ENCODE results near the gene RASGRP4.
A peak's percentile ranks its signal among the peaks of the same experiment; 100 is the strongest.

Gene RASGRP4

DNA sequence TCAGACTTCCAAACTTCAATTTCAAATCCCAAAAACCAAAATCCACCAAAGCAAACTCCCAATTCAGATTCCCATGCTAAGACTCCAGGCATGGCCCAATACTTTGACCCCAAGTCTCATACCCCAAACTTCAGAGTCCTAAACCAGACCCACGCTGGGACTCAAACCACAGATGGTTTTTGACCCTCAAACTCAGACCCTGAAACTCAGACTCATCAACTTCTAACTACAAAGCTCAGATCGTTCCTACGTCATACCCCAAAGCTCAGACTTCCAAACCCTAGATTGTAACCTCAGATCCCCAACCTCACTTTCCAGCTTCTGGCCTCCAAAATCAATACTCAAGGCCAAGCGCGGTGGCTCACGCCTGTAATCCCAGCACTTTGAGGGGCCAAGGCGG is 19.3 kb upstream of the RASGRP4 start:
- DNase-seq = no peak

DNA sequence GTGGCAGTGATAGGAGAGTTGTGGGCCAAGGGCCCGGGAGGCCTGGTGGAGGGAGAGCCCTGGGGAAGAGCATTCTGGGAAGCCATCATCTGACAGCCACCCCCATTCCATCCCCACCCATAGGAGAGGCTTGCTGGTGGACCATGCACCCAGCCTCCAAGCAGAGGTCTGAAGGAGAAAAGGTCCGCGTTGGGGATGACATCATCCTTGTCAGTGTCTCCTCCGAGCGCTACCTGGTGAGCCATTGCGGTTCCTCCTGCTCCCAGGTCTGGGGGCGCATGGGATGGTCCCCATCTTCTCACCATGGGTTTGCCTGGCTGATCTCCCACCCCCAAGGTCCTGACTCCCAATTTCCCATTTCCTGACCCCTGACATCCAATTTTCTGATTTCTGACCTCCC is 18.0 kb upstream of the RASGRP4 start:
- DNase-seq = no peak

DNA sequence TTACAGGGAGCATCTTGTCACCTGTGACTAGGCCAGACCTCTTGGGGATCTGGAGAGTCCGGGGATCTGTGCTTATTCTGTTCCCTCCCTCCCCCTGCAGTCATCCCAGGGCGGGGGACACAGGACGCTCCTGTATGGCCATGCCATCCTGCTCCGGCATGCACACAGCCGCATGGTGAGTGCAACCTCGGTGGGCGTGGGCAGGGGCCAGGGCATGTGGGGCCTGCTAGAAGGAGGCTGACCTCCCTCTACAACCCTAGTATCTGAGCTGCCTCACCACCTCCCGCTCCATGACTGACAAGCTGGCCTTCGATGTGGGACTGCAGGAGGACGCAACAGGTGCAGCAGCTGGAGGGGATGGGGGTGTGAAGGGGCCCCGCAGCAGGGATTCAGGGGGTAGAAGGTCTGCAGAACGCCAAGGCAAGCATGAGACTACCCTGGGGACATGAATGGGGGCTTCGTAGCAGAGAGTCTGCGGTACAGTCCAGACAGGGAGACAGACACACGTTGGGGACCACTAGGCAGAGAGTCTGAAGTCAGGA is 17.5 kb upstream of the RASGRP4 start:
- DNase-seq = no peak

DNA sequence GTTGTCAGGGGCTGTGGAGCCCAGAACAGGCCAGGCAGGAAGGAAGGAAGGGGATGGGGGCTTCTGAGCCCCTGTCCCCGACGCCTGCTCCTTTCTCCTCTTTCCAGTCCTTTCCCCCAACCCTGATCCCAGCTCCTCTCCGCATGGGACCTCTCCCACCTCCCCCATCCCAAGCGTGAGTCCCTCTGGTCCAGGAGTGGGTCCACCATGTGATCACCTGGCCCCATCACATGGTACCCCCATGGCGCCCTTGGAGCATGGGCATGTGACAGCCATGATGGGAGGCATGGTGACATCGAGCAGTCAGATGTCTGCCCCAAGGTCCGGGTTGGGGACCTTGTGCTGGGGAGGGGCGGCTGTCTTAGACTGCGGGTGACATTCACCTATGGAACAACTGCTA is 16.7 kb upstream of the RASGRP4 start:
- DNase-seq = no peak

DNA sequence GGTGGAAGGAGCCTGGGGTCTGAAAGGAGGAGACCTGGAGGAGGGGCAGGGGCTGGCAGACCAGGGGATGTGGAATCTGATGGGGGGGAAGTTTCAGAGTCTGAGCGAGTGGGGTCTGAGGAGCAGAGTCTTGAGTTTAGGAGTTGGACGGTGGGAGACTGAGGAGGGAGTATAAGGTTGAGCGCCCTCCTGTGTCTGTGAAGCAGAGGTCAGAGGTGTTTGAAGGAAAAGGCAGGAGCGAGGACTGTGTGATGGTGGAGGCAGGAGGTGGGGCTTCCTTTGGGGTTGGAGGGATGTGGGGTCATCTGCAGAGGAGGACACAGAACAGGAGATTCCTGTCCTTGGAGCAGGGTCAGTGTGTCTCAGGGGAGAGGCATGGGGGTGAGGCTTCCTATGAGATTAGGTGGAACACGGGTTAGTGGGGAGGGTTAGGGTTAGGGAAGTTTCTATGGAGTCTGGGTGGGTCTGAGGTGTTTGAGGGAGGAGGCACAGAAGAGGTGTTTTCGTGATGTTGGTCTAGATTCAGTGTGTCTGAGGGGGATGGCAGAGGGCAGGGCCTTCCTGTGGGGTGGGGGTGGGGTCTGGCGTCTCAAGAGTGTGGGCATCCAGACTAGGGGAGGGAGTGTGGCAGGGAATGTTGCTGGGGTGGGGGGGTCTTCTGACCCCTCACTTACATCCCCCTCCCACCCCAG is 15.8 kb upstream of the RASGRP4 start:
- no peak for DNase-seq

DNA sequence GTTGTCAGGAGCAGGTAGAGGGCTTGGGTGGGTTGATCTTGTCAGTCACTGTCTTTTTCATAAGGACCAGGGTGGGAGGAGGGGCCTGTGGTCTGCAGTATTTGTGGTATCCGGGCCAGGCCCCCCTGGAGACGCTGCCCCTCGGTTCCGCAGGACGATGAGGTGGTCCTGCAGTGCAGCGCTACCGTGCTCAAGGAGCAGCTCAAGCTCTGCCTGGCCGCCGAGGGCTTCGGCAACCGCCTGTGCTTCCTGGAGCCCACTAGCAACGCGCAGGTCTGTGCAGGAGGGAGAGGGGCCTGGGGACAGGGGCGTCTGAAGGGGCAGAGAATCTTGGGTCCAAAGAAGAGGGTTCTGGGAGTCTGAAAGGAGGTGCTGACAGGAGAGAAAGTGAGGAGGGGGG is 14.6 kb upstream of the RASGRP4 start:
- no peak for DNase-seq

DNA sequence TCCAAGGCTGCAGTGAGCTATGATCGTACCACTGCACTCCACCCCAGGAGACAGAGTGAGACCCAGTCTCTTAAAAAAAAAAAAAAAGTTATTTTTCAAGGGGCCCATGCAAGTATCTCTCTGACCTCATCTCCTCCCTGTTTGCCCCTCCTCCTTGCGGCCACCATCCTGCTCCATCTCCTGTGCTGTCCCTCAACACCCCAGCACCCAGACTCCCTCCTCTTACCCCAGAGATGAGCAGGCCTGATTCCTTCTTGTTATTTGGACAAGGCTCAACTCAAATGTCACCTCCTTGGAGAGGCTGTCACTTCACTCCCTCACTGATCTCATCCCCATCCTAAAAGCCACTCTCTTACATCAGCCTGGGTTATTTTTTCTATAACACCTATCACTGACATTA is 11.9 kb upstream of the RASGRP4 start:
- DNase-seq = no peak

DNA sequence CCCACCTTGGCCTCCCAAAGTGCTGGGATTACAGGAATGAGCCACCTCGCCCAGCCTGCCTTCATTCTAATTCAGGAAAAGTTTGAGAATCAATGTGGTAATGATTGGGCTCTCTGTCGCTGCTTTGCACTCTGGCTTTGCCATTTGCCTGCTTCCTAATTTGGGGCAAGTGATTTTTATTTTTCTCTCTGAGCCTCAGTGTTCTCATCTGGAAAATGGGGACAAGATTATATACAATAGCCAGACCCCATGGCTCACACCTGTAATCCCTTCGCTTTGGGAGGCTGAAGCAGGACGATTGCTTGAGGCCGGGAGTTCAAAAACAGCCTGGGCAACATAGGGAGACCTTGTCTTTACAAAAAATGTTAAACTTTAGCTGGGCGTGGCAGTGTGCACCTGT is 11.3 kb upstream of the RASGRP4 start:
- no peak for DNase-seq

DNA sequence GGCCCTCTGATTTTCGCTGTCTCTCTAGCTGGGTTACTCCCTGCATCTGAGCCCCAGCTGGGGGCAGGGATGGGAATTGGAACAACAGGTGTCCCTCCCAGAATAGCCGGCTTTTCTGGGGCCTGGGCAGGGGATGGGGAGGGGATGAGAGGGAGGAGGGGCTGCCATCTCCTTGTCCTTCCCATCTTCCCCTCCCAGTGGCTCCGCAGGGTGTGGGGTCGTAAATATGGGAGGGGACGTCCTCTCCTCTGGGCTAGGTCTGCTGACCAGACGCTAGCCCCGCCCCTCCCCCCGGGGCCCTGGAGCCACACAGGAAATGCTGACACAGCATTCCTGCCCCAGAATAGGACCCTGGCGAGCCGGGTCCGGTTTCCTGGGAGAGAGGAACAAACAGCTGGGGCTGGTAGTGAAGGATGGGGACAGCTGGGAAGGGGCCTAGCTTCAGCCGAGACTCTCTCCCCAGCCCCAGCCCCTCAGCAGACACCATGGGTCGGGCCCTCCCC is 8.6 kb upstream of the RASGRP4 start:
- DNase-seq = no peak

DNA sequence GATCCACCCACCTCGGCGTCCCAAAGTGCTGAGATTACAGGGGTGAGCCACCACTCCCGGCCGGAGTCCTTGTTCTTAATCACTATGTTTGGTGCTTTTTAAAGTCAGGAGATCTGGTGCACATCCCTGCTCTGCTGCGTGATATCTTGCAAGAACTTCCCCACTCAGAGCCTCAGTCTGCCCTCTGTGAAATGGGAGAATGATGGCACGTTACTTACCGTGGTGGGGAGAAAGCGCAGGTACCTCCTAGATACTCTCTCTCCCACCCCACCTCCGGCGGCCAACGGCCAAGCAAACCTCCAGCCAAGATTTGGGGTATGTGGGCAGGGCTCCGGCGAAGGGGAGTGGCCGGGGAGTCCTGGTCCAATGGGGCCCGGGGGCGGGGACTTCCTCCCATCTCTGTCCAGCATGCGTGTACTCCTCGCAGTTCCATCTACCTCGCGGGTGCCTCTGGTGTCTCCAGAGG is 7.3 kb upstream of the RASGRP4 start, which contains the start of gene RYR1:
Gene RYR1 (plus strand): TSS at position 424 of the 466 bp plus-strand sequence. CDS start 139 bp downstream, outside the sequence.
- DNase-seq = peak; percentile 72

DNA sequence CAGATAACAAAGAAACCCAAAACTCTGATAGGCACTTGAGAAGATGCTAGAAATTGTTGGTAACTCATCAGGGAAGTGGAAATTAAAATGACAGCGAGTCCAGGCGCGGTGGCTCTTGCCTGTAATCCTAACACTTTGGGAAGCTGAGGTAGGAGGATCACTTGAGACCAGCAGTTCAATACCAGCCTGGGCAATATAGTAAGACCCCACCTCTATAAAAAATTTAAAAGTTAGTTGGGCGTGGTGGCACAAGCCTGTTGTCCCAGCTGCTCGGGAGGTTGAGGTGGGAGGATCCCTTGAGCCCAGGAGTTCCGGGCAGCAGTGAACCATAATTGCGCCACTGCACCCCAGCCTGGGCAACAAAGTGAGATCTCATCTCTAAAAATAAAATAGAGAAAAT is 4.9 kb upstream of the RASGRP4 start:
- no peak for DNase-seq

DNA sequence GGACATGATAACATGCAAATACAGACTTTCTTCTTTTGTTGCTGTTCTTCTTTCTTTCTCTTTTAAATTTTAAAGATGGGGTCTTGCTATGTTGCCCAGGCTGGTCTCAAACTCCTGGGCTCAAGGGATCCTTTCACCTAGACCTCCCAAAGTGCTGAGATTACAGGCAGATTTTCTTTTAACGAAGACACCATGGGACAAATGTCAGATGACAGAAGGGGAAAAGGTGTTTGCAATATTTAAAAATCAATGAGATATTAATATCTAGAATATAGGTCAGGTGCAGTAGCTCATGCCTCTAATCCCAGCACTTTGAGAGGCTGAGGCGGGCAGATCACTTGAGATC is 3.8 kb upstream of the RASGRP4 start:
- DNase-seq = no peak

DNA sequence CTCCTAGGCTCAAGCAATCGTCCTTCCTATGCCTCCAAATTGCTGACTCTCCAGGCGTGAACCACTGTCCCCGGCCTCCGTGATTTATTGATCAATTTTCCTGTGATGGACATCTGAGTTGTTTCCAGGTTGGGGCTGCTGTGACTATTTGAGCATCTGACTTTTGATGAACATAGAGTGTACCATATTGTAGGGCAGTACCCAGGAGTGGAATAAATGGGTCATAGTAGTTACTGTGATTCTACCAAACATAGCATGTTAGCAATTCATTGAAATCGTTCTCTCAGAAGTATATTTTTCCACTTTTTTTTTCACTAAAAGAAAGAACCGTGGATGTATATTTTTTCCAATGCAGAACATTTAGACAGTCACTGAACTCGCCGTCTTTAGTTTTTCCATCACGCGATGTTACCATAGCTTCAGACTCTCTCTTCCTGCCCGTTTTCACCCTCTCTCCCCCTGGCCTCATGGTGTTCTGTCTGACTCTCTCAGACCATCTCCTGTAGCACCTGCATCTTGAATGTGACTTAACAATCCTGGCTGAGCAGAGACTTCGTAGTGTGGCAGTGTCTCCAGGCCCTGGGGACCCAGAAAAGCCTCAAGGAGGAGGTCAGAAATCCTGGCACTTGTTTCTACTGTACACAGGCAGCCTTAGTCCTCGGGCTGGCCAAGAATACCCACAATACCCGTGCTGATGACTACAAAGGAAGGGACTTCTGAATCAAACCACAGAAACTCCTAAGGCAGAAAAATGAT is 3.2 kb upstream of the RASGRP4 start:
- peak; percentile 43 for DNase-seq

DNA sequence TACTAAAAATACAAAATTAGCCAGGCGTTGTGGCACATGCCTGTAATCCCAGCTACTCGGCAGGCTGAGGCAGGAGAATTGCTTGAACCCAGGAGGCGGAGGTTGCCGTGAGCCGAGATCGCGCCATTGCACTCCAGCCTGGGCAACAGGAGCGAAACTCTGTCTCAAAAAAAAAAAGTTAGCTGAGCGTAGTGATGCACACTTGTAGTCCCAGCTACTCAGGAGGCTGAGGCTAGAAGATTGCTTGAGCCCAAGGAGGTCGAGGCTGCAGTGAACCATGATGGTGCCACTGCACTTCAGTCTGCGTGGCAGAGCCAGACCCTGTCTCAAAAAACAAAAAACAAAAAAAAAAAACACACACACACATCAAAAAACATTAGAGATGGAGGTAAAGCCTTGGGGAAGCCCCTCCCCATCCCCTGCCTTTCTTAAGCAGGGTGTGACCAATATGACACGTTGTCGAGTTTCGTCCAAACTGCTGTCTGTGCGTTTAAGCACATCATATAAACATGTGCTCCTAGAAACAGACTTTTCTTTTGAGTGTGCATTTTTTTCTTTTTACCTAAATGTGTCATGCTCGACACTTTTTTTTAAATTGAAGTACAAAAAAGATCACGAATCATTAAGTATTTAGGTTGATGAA is 1.1 kb upstream of the RASGRP4 start:
- peak; percentile 60 for DNase-seq

DNA sequence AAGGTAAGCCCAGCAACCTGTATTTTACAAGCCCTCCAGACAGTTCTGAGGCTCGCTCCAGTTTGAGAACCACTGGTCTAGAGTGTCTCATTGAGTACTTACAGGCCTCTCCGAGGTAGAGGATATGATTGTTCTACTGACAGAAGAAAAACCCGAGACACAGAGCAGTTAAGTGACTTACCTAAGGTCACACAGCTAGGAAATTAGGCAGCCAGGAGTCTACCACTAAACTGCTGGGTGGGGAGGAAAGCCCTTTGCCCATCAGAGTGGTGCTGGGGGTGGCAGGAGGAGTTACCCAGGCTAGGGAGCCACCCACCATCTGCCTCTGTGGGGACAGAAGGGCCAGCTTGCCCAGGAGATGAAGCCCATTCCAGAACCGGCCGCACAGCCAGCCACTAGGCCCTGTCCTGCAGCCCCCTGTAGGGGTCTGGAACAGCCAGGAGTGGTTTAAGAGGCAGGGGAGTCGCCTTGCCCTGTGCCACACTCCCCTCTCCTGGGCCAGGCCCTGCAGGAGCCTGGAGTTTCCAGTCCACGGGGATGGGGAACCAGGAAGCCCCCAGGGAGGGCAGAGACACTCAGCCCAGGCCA is 703 bp downstream of the RASGRP4 start:
- DNase-seq = no peak

DNA sequence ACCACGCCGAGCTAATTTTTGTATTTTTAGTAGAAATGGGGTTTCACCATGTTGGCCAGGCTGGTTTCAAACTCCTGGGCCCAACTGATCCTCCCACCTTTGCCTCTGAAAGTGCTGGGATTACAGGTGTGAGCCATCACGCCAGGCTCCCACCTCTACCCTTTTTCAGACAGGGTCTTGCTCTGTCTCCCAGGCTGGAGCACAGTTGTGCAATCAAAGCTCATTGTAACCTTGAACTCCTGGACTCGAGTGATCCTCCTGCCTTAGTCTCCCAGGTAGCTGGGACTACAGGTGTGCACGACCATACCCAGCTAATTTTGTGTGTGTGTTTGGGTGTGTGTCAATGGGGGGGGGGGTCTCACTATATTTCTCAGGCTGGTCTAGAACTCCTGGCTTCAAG is 1.7 kb downstream of the RASGRP4 start:
- no peak for DNase-seq

DNA sequence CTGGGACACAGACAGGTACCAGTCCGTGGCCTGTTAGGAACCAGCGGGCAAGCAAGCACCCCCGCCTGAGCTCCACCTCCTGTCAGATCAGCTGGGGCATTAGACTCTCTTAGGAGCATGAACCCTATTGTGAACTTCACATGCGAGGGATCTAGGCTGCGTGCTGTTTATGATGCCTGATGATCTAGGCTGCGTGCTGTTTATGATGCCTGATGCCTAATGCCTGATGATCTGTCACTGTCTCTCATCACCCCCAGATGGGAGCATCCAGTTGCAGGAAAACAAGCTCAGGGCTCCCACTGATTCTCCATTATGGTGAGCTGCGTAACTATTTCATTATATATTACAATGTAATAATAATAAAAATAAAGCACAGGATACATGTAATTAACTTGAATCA is 3.6 kb downstream of the RASGRP4 start:
- DNase-seq = no peak

DNA sequence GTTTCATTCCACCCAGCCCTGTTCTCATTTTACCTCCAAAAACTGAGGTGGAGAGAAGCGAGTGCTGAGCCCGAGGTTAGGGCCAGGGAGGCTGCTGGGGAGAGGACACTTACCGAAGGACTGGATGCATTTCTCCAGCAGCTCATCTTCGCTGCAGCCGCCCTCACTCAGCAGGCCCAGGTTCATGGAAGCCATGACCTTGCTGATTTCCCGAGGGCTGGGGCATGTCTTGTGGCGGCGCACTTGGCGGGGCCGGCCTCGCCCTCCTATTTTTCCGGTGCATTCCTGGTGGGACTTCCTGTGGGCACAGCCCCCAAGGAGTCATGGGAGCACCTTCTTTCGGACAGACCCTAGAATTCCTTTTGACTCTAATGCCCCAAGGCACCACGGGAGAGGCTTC is 4.2 kb downstream of the RASGRP4 start:
- no peak for DNase-seq

DNA sequence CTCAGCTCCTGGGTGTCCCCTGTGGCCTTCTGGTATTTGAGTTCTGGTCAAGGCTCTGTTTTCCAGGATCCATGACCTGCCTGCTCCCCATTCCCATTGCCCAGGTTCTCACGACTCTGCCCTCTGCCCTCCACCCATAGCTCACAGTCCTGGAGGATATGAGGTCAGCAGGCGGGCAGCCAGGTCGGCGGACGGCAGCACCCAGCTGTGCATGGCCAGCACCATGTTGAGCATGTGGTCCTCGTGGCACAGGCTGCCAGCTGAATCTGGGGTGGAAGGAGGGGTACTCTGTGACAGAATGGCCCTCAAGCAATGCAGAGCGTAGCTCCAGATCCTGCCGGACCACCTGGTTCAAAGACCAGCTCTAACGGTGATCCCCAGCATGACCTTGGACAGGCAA is 5.1 kb downstream of the RASGRP4 start:
- DNase-seq = no peak

DNA sequence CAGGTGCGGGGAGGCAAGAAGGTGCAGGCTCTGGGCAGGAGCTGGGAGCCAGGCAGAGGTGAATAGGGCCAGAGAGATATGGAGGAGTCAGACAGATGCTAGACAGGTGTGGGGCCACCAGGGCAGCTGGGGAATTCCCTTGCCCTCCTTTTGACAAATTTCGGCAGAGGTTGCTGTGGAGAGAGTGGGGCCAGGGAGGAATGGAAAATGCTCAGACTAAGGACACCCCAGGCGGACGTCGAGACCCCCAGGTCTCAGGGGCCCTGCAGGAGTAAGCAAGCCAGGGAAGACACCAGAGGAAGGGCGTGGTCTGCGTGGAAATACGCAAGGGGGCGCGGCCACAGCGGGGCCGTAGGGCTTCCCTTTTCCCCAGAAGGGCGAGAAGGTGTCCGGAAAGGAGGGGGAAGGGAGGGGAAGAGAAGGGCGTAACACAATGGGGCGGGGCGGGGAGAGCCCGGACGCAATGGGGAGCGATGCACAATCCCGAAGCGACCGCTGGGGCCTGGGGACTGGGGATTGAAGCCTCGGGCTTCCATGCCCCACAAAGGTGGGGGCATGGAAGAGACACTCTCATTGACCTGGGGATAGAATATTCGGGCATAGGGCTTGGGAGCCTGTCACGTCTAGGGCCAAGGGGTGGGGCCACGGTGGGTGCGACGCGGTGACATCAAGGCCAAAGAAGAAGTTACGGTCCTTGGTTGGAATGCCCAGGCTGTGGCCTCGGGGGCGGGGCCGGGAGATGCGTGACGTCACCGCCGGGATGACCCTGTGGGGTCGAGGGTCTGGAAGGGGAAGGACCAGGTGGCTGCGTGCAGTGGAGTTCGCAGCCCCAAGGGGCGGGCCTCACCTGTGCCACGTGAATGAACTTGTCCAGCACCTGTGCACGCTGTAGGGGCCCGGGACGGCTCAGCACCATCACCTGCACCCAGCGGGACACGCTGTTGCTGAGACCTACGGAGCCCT is 8.2 kb downstream of the RASGRP4 start:
- peak; percentile 55 for DNase-seq

DNA sequence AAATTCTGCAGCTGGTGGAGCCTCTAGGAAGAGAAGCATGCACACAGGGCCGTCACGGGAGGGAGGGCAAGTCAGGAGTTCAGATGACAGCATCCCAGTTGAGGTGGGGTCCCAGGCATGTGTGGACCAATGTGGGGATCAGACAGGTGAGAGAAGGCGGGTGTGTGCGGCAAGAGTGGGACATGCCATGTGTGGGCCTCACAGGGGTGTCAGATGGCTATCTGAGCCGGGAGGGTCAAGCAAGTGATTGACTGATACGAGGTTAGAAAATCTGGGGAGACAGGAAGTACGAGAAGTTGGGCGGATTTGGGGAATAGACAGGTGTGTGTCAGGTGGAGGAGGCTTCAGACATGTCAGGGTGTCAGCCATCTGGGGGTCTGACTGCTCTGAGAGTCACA is 8.9 kb downstream of the RASGRP4 start:
- DNase-seq = no peak

DNA sequence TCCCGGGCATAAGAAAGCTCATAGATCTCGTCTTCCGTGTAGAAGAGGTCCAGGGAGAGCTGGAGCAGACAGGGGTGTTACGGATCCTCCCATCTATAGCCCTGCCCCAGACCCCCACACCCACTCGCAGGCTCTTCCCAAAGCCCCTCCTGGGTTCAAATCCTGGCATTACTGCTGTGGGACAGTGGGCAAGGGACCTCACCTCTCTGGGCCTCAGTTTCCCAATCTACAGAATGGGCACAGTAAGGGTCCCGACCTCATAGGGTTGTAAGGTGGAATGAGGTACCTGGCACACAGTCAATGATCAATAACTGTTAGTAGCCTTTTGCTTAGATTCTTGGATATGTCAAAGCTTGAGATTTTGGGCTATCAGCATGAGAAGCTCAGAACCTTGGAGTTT is 12.6 kb downstream of the RASGRP4 start:
- no peak for DNase-seq
